Stimulated activated CD4-positive, alpha-beta T cell treated with anti-CD3 and anti-CD28 coated beads, Interleukin-4, amount 100 ng/mL, for 4 hours (primary cell): ENCODE measurements around the gene AGBL2.

Experiments
- DNase-seq, 2 experiments: peaks; one replicate each; pipeline ENCODE4 v3.0.0-alpha.2; 2020

AGBL2 gene

GRCh38 chr11:47626234-47626633, 88.9 kb downstream of the AGBL2 start:
- DNase-seq, result no peak

GRCh38 chr11:47620836-47621378, 94.3 kb downstream of the AGBL2 start:
- no peak for DNase-seq

DNA sequence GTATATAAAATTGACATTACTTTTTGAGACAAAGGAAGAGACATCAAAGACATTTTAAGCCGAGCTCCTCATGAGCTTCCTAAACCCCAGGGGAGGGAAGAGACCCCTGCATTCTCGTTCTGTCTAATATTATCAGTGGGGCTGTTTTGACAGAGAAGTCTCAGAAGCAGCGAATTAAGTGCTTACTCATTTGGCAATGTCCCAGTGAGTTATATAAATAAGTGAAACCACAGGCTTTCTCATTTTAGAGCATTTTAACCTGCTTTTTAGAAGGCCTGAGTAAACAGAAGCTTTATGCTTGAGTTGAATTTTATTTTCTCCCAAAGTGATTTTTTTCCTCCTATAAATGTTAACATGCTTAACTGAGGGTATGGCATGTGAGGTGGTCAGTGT, 97.8 kb downstream of the AGBL2 start:
- no peak for DNase-seq

DNA sequence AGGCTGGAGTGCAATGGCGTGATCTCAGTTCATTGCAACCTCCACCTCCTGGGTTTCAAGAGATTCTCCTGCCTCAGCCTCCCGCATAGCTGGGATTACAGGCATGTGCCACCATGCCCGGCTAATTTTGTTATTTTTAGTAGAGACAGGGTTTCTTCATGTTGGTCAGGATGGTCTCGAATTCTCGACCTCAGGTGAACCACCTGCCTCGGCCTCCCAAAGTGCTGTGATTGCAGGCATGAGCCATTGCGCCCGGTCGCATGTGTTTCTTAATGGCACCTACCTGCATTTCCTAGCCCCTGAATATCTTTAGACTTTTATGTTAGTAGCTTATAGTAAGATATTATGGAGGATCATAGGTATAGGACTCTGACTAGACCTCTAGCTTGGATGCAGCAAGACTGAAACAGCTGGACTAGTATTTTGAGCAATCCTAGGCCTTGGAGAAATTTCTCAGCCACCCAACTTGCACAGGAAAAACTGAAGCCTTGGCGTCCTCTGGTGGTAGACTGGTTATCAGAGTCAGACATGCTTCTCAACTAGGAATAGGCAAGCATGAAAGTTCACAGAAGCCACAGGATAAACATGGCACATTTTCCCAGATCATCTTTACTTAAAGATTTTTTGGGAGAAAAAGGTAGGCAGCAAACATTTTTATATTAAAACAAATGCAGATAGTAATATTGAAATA, 98.3 kb downstream of the AGBL2 start:
- no peak for DNase-seq

DNA sequence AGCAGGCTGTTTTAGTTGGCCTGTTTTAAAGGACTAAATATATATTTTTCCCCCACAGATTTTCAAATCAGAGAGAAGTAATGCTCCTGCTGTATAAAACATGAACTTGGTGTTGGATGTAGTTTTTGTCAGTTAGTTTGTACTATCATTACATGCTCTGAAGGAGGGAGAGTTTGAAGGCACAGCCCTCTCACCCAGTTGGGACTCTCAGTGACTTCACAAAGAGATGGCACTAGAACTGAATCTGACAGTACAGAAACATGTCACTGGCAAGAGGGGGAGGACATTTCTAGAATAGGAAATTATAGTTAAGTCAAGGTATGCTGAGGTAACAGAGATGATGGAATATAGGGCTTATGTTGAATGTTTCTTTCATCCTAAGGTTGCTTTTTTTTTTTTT, 99.9 kb downstream of the AGBL2 start:
- DNase-seq, result no peak

DNA sequence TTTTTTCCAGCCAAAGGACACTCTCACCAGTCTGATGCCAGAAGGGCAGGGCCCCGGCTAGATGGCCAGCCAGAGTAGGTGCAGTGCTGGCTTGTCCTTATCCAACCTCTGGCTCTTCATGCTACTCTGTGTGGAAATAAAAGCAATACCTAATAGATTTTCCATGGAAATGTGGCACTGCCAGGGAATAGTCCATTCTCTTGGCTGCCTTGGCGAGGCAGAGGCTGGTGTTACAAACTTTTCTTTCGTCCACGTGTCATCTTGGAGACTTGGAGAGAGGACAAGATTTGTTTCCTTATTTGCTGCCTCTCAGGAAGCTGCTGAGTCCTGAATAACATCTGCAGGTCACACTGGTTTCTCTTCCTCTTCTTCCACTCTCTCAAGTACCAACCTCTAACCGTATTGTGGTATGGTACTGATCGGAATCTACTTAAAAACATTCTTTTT, 103.8 kb downstream of the AGBL2 start:
- DNase-seq, result no peak

DNA sequence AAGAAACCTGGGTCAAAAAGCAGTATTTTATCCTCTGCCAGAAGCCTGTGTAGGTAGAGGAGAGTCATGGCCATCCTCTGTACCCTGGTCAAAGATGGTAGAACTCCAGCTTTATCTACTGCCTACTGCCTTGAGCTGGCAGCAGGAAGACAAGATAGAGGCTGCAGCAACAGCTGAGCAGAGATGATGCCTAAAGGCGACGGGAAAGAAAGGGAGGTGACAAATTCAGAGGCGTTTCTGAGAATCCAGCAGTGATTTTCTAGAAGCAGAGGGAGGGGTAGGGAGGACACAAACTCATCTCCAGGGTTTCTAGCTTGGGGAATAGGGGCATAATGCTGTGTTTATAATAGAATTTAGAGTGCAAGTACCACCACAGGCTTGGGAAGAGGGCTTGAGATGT, 105.5 kb downstream of the AGBL2 start:
- no peak for DNase-seq
